HG03039 (cell line): ENCODE results near the gene CA12.

ENCODE experiments used
- ATAC-seq: cut with Tn5 transposase; IDR thresholded peaks from one replicate; pipeline ENCODE4 v1.9.1; 2021; ENCODE audit warnings: mild to moderate bottlenecking, moderate library complexity; ENCODE audit not compliant: unreplicated experiment

The CA12 gene

GRCh38 chr15:63379492-63380150, 2.0 kb downstream of the CA12 start:
- ATAC-seq, result no peak

DNA sequence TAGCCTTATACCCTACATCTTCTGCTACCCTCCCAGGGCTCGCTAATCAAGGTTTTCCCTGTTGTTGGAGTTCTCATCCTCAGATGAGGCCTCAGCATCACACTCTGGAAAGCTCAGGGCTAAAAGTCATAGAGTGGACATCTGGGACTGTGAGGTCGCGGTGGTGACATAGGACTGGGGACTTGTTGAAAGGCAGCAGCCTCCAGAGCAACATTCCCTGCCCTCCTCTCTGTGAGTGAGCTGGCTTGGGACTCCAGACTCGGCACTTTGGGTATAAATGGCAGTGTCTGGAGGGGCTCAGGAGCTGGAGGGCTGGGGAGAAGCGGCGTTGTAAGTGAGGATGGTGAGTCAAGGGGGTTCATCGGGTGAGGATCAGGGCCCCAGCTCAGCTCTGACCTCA, 2.7 kb downstream of the CA12 start:
- ATAC-seq, result no peak

DNA sequence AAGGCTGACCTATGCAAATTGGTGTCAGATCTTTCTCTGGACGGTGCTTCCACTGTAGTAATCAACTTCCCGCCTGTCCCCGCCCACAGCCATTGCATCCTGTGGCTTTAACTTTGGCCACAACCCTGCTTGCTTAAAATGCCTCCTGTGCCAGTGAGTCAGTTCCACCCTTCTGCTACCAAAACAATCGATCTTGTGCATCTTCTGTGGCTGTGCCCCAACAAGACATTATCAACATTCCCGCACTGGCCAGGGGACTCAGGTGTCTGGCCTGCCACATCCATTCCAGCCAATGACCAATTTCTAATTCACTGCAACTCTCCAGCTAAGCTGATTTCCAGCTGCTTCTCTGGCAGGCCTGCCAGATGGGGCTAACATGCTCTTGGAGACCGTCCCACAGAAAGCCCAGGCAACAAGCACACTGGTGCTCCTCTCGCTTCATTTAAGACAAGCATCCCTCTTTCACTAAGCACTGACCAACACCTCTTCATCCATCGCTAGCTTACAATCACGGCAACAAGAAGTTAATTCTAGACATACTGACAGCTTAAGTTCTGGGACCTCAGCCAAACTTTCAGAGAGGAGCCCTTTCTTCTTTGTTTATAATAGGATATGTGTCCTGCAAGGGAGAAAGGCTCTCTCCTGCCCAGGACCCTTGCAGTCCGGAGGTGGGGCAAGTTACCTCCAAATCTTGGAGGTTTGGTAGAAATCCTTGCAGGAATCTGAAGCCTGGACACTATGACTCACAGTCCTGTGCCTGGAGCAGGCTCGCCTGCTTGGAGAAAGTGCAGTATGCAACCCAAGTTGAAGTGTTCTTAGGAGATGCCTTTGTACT, 6.7 kb downstream of the CA12 start:
- no peak for ATAC-seq

DNA sequence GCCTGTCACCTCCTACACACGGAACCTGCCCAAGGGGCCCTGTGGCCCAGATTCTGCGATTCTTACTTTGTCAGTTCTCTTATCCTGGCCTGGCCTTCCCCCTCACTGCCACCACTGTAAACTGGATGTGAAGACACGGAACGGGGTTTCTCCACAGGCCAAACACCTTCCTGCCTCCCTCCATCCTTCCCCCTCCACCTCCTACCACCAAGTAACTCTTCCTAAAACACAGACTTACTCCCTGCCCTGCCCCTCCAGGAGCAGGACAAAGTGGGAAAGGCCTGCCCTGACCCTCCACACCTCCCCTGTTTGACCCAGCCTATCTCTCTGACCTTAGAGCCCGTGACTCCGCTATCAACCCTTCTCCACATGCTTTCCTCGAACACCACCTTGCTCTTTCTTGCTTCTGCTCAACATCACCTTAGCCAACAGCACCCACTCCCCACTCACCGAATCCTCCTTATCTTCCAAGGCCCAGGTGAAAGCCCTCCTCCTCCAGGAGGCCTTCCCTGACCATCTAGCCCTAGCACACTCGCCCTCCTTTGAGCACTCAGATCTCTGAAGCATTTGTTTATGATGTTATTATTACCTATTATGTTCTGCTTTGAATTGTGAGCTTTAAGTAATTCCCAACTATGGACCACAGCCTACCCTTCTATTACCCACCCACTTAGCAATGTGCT, 7.6 kb downstream of the CA12 start:
- ATAC-seq, result no peak

DNA sequence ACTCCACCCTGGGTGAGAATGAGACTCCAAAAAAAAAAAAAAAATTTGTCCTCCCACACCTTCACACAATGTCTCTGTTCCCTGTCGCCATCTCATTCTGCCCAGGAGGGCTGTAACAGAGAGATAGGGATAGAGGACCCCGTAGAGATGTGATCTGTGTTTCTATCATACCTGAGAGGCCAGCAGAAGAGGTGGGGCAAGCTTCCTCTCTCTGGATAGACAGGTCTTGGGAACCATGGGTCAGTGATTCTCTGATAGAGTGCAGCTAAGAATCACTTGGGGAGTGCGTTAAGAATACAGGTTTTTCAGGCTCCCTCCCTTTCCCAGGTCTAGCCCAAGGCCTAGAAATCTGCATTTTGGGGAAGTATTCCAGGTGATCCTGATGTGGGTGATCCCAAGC, 8.3 kb downstream of the CA12 start:
- no peak for ATAC-seq

GRCh38 chr15:63372753-63373152, 8.9 kb downstream of the CA12 start:
- no peak for ATAC-seq

DNA sequence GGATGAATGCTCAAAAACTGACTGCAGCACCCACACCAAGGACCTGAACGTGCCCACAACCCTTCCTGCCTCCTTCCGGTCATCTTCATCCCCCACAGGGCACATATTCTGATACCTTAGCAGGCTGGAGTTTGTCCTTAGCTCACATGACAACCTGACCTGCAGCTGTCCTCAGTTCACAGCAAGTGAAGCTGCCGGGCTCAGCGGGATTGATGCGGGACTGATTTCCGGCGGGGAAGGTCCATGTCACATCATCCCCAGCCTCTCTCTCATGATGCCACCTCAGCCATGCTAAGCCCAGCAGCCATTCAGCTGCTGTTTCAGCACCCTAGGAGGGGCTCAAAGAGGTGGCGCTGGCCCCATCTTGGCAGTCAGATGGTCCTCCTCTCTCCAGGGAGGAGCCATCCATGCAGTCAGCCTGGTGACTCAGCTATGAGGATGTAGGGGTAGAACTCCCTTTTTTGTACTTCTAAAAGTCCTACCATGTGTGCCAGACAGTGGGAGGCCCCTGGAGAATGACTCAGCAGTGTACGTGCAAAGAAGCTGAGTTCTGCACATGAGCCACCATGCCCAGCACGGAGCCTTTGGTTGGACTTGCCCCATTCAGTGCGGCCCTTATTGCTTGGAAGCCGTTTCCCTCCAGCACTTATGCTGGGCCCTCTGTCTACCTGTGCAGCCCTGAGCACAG, 9.5 kb downstream of the CA12 start:
- no peak for ATAC-seq

GRCh38 chr15:63371297-63371918, 10.2 kb downstream of the CA12 start:
- ATAC-seq, result no peak

GRCh38 chr15:63370764-63371163, 10.9 kb downstream of the CA12 start:
- ATAC-seq, result no peak

DNA sequence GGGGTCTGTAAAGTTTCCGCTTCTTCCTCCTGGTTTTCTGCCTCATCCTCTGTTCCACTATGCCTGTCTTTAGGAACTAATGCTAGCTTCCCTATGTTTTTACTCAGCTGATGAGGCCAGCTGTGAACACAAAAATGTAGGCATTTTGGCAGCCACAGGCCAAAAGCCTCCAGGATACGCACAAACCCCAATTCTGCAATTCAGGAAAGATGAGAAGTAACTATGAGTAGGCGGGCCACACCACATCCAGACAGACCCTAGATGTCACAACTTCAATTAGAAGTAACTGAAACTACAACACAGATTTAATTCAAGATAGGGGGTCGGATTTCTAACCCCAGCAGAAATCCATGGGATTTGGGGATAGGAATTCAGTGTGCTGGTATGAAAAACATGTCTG, 11.9 kb downstream of the CA12 start:
- no peak for ATAC-seq

DNA sequence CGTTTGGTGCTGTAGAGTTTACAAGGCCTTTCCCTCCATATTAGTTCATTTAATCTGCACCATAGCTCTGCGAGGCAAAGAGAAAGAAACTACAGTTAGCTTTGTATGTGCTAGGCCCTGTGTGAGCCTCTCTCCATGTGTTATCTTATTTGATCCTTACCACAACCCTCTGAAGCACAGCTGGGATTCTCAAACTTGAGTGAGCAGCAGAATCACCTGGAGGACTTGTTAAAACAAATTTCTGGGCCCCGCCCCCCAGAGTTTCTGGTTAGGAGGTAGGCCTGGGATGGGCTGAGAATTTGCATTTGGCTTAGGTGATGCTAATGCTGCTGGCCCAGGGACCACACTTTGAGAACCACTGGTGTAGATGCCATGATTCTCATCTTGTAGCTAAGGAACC, 12.3 kb downstream of the CA12 start:
- ATAC-seq, result no peak

- ATAC-seq, result no peak
Measured at GRCh38 chr15:63368503-63368902, 13.1 kb downstream of the CA12 start.

DNA sequence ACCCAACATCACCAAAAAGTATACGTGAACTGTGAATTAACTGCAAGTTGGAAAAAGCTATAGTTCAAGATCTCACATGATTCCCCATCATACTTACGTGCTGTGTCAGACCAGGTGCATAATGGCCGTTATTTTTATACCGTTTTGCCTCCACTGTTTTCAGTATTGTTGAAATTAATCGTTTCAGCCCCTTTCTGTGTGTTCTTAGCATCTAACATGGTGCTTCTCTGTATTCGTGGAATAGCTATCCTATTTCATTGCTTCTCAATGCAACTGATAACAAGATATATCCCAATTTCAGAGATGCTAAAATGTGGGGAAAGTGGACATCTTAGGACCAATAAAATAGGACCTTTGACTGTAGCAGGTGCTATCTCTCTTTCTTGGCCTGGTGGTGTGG, 13.7 kb downstream of the CA12 start:
- ATAC-seq, result no peak

DNA sequence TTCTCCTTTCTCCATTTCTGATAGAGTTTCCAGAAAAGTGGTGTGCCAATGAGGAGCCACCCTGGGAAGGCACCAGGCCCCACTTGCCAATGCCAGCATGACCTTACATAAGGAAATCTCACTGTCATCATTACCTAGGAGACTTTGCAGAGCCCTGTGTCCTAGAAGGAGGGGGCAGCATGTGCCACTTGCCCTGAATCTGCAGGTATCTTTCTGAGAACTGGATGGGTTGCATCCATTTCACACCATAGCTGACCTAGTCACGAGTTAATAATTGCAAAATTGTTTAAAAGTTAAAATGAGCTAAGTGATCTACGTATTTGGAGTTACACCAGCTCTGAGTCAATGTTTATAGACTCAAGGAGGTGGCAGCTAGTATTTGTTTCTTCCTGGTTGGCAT, 14.3 kb downstream of the CA12 start:
- ATAC-seq, result no peak

GRCh38 chr15:63366451-63366850, 15.2 kb downstream of the CA12 start:
- ATAC-seq, result no peak

DNA sequence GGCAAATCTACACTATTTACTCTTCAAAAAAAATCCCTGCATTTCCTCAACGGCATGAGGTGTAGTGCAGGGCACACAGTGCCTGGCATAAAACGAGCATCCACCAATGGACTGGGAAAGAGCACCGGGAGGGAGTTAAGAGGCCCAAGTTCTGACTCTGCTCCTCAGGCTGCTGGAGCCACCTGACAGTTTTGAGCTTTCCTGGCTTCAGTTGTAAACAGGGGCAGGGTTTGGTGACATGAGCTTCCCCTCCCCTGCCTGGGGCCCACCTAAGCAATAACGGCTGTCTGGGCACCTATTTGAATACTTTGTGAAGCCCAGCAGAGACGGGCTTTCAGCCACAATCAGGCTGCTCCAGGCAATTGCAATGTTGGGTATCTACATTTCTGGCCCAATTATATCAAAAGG, 16.4 kb downstream of the CA12 start:
- ATAC-seq, result no peak

GRCh38 chr15:63364399-63365272, 17.0 kb downstream of the CA12 start:
- ATAC-seq, result no peak

- ATAC-seq, result no peak
Measured at GRCh38 chr15:63363292-63363691, 18.4 kb downstream of the CA12 start.

DNA sequence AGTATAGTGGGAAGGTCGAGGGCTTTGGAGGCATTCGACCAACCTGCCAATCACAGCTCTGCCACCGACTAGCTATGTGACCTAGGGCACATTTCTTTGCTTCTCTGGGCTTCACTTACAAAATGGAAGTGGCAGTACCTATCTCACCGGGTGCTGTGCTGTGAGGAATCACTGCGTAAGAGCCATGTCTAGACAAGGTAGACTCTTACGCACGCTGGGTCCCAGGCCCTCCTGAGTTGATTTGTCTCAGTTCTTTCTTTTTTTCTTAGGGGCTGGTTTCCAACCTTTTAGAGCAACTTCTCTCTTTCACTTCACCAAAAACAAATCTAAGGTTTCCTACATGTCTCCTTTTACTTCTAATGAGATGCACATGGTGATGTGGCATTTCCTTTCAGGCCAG, 18.8 kb downstream of the CA12 start:
- no peak for ATAC-seq

DNA sequence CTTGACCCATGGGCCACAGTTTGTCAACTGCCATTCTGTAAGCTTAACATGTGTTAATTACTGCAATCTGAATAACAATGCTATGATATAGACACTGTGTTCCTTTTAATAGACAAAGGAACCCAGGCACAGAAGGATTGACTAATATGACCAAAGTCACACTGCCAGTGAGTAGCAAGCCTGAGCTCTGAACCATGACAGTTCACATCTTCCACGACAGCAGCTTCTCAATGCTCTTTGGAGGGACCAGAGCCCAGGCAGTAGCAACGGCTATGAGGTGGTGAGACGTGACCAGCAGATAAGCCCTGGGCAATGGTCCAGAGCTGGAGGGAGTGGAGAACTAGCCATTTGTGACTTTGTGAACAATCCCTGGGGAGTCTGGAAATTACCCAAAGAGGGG, 19.4 kb downstream of the CA12 start:
- ATAC-seq, result no peak
